Adrenal gland (tissue), 19 donors: ENCODE data around the gene WASHC2C. TPM values are rescaled to one million over a fixed set of nuclear protein-coding genes. Genes with fewer than 3 reads are reported as not detected.
A peak's percentile ranks its signal among the peaks of the same experiment; 100 is the strongest.
"Not testable (repeated sequence)": the region's sequence is repeated elsewhere in the genome, so short reads cannot be mapped to it uniquely, and the experiment has no call there.

Experiments
- DNase-seq, 7 donors: peaks; one replicate each; pipeline ENCODE4 v3.0.0-alpha.2; 2019 to 2020
- H3K27ac ChIP-seq, 5 donors: fragments of 200-600 bp; sonication (generic) in 4 of 5; 1 replicate in 3 of 5; 2 replicates in 2 of 5; pipeline versions ENCODE4 v1.5.1 to v1.8.0; 2016 to 2020; ENCODE audit warnings: mild to moderate bottlenecking in 1 of 5
- H3K27me3 ChIP-seq: fragments of 200-600 bp; 2 replicates; pipeline ENCODE4 v1.8.0; 2021
- H3K36me3 ChIP-seq, 2 donors: fragments of 200-600 bp; replicated peaks in 1 of 2; 1 replicate in 1 of 2; 2 replicates in 1 of 2; pipeline versions ENCODE4 v1.5.1 to v1.8.0; 2018 to 2022
- H3K4me1 ChIP-seq, 2 donors: fragments of 200-600 bp; replicated peaks in 1 of 2; 1 replicate in 1 of 2; 2 replicates in 1 of 2; pipeline versions ENCODE4 v1.5.1 to v1.8.0; 2018 to 2021
- H3K4me3 ChIP-seq, 4 donors: fragments of 200-600 bp; sonication (generic) in 3 of 4; one replicate each; pipeline ENCODE4 v1.5.1; 2016 to 2018
- H3K9me3 ChIP-seq, 3 donors: fragments of 200-600 bp; sonication (generic) in 1 of 3; replicated peaks in 1 of 3; 1 replicate in 2 of 3; 2 replicates in 1 of 3; pipeline versions ENCODE4 v1.5.1 to v1.8.0; 2016 to 2021
- POLR2A ChIP-seq, 2 donors: fragments of 450-650 bp; IDR thresholded peaks; one replicate each; pipeline ENCODE4 v1.6.1; 2017; ENCODE audit warnings: antibody characterized with exemption in 2 of 2, mild to moderate bottlenecking in 2 of 2, moderate library complexity in 1 of 2
- whole genome bisulfite sequencing, 4 donors: extraction: QIAGEN DNeasy Blood & Tissue Kit in 2 of 4; methylation state at CpG; one replicate each; pipeline versions ENCODE4 v1.1.5 to v1.1.7; 2013 to 2017; 5-methylcytosine and 5-hydroxymethylcytosine counted together
- intact Hi-C, 2 donors: fragments of 100-400 bp; cut with DNase I; formaldehyde crosslinking; loops; one replicate each; pipeline versions ENCODE4 v1.14.1 to v1.15.0; 2022 to 2023
- long read RNA-seq, 10 donors: library from polyadenylated mRNA in 3 of 10; unstranded in 2 of 10; stranded (forward) in 1 of 10; transcript quantifications; one replicate each; pipeline ENCODE4 v2.0.0 and lab custom pipeline, GENCODE V29; 2021 to 2026
- polyA plus RNA-seq, 3 donors: library from polyadenylated mRNA; stranded (reverse); fragments of 200-250 nt in 2 of 3; fragments of 350-450 nt in 1 of 3; fragmentation: Illumina TruSeq in 1 of 3; extraction: RNeasy Lipid Tissue Mini Kit (QIAGEN cat#74804) in 1 of 3; gene quantifications; one replicate each; pipeline ENCODE4 v1.2.3, GENCODE V29; 2013 to 2014
- total RNA-seq, 9 donors: library from RNA; depleted of rRNA in 4 of 9; stranded (reverse); fragments of >200 nt in 4 of 9; fragments of 120-200 nt in 1 of 9; fragmentation: NEBNext Ultra II Directional in 1 of 9; extraction: Animal tissue kit (Norgen Biotek cat#: 25700) in 1 of 9; gene quantifications; one replicate each; pipeline versions ENCODE4 v1.1.0 to v1.2.4, GENCODE V29; 2013 to 2023
- donor health status: healthy with polysubstance abuse.
- donor health status: Bipolar disorder and iron deficiency.
- donor health status: DM: yes; HTN: yes; CAD: no.
- donor health status: DM: no; HTN: no; CAD: no.
- donor health status: DM: no; HTN: no; CAD: no.
- donor health status: DM: yes; HTN: yes; CAD: no.

The WASHC2C gene, protein sequence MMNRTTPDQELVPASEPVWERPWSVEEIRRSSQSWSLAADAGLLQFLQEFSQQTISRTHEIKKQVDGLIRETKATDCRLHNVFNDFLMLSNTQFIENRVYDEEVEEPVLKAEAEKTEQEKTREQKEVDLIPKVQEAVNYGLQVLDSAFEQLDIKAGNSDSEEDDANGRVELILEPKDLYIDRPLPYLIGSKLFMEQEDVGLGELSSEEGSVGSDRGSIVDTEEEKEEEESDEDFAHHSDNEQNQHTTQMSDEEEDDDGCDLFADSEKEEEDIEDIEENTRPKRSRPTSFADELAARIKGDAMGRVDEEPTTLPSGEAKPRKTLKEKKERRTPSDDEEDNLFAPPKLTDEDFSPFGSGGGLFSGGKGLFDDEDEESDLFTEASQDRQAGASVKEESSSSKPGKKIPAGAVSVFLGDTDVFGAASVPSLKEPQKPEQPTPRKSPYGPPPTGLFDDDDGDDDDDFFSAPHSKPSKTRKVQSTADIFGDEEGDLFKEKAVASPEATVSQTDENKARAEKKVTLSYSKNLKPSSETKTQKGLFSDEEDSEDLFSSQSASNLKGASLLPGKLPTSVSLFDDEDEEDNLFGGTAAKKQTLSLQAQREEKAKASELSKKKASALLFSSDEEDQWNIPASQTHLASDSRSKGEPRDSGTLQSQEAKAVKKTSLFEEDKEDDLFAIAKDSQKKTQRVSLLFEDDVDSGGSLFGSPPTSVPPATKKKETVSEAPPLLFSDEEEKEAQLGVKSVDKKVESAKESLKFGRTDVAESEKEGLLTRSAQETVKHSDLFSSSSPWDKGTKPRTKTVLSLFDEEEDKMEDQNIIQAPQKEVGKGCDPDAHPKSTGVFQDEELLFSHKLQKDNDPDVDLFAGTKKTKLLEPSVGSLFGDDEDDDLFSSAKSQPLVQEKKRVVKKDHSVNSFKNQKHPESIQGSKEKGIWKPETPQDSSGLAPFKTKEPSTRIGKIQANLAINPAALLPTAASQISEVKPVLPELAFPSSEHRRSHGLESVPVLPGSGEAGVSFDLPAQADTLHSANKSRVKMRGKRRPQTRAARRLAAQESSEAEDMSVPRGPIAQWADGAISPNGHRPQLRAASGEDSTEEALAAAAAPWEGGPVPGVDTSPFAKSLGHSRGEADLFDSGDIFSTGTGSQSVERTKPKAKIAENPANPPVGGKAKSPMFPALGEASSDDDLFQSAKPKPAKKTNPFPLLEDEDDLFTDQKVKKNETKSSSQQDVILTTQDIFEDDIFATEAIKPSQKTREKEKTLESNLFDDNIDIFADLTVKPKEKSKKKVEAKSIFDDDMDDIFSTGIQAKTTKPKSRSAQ (N-terminal part only)
- total RNA-seq (10 to 100 TPM; 24.5 to 60.6 (median 36.2) TPM), polyA plus RNA-seq (10 to 100 TPM; 35.4 to 41.0 (median 37.3) TPM)
- long read RNA-seq, donor 1, partial matches to known transcripts: 0 of 2 reads
- long read RNA-seq, donor 1, other reads (novel, unspliced or antisense): 0 of 2 reads
- long read RNA-seq, donor 2, partial matches to known transcripts: 6 of 8 reads
- long read RNA-seq, donor 2, other reads (novel, unspliced or antisense): 0 of 8 reads
- long read RNA-seq, donor 3: 0 reads
- long read RNA-seq, donor 4, partial matches to known transcripts: 13 of 20 reads
- long read RNA-seq, donor 4, other reads (novel, unspliced or antisense): 7 of 20 reads
- long read RNA-seq, donor 5, full-length matches to known transcripts: 31 of 85 reads
- long read RNA-seq, donor 5, partial matches to known transcripts: 17 of 85 reads
- long read RNA-seq, donor 5, other reads (novel, unspliced or antisense): 37 of 85 reads
- long read RNA-seq, donor 6, partial matches to known transcripts: 8 of 16 reads
- long read RNA-seq, donor 6, other reads (novel, unspliced or antisense): 8 of 16 reads
- long read RNA-seq, donor 7: 0 reads
- long read RNA-seq, donor 8: 0 reads
- long read RNA-seq, donor 9, partial matches to known transcripts: 5 of 13 reads
- long read RNA-seq, donor 9, other reads (novel, unspliced or antisense): 8 of 13 reads
- long read RNA-seq, donor 10, partial matches to known transcripts: 6 of 6 reads
- long read RNA-seq, donor 10, other reads (novel, unspliced or antisense): 0 of 6 reads

DNA sequence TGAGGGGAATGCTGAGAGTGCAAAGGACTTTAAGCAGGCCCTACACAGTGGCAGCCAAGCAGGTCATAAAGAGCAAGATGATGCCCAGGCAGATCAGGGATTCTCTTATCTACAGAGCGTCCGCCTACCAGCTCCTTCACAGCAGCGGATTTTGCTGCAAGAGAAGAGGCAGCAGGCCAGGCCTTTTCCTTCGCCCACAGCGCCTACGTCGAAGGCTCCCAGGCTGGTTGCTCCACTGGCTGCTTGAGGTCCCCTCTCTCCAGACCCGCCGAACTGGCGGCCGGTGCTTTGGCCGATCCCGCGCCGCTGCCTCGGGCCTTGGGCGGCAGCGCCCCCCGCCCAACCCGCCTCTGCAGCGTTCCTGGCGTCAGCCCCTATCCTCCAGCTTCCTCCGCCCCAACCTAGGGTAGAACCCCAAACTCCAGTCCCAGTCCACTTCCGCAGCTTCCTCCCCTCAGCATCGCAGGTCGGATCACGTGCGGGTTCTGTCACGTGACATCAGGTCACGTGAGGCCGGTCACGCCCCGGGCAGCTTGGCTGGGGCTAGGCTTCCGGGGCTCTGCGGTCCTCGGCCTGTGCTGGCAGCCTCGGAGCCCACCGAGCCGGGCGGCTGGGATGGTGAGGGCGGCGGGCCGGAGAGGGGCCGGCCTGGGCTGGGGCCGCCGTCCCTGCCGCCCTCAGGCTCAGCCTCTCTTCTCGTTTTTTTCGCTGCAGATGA, at the start of gene WASHC2C:
WASHC2C (plus strand) TSS at position 564 of the 718 bp plus-strand sequence; CDS start at position 616, 52 bp downstream.
- peak within 1 kb of the TSS; percentile 63 to 92 (median 90) for H3K4me3 ChIP-seq
- H3K9me3 ChIP-seq, intact Hi-C loops, H3K36me3 ChIP-seq, H3K4me1 ChIP-seq, H3K27me3 ChIP-seq: not testable (repeated sequence)
- 0 to 1% (median 0%) methylated on average over 14 to 49 of the region's 49 CpGs for WGBS, 4 donors
- TF ChIP-seq POLR2A (IDR thresholded peaks at IDR 0.05): peak; percentile 38 to 58
- DNase-seq: peak; percentile 87 to 98 (median 92)
- H3K27ac ChIP-seq: peak within 1 kb of the TSS; percentile 48 to 97 (median 90)

DNA sequence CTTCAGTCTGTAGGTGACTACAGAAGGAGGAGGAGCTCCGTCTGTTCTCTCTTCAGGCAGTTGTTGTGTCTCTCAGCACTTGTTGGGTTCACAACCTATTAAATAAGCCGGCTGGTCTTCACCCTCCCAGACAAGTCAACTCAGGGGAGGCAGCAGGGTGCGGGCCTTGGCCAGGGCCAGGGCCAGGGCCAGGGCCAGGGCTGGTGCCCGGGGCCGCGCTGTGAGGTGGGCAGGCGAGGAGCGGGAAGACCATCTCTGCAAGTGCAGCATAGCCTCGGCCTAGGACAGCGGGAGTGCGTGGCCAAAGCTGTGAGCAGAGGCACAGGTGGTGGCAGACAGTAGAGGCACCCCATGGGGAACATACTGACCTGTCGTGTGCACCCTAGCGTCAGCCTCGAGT, 48.6 kb upstream of the WASHC2C start:
- 86 to 93% methylated on average over 9 to 12 of the region's 14 CpGs; no CpG with 5 or more reads in 2 of the 4 donors for WGBS, 4 donors
- H3K36me3 ChIP-seq, H3K27me3 ChIP-seq, H3K4me3 ChIP-seq, intact Hi-C loops, H3K4me1 ChIP-seq, H3K9me3 ChIP-seq, H3K27ac ChIP-seq, DNase-seq: not testable (repeated sequence)

DNA sequence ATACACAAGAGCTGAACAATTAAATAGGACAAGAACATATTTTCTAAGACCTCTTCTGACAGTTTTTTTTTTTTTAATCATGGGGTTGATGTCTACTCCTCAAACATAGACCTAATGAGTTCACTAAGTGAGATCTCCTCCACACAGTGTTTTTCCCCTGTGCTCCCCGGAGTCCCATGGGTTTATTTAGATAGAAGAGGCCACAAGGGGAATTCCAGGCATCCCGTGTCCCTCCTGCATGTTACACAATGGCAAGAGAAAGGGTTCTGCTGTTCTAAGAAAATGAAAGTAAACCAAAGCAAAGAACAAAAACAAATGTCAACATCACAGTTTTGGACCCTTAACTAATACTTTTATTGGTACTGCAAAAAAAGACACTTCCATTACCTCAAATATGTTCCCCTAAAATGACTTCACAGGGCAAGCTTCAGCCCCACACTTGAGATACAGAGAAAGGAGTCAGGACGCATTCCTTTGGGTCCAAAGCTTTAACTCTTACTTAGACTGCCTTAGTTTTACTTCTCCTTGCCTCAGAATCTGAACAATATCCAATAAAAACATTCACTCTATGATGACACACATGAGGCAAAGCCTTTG, 16.8 kb upstream of the WASHC2C start:
- H3K4me3 ChIP-seq, H3K27me3 ChIP-seq, H3K9me3 ChIP-seq, intact Hi-C loops, H3K4me1 ChIP-seq, H3K36me3 ChIP-seq, H3K27ac ChIP-seq, DNase-seq: not testable (repeated sequence)
- 35 to 68% (median 55%) methylated on average over 2 to 3 of the region's 3 CpGs for WGBS, 4 donors

DNA sequence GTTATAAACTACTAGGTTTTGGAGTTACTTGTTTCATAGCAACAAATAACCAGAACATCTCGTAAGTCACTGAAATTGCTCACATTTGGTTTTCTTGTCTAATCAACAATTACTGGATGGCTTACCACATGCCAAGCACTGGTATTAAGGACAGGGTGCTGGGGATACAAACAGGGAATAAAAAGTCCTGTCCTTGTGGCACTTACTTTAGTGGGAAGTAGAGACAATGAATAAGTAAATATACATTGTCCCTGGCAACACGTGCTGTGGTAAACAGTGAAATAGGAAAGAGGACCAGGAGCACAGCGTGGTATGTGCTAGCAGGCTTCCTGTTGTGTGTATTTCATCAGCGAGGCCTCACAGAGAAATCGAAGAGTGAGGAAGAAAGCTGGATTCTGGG, 15.8 kb upstream of the WASHC2C start:
- H3K27ac ChIP-seq, H3K27me3 ChIP-seq, H3K4me1 ChIP-seq, H3K9me3 ChIP-seq, DNase-seq, H3K36me3 ChIP-seq, H3K4me3 ChIP-seq, intact Hi-C loops: not testable (repeated sequence)
- 76 to 96% (median 87%) methylated on average over 2 to 3 of the region's 5 CpGs for WGBS, 4 donors

DNA sequence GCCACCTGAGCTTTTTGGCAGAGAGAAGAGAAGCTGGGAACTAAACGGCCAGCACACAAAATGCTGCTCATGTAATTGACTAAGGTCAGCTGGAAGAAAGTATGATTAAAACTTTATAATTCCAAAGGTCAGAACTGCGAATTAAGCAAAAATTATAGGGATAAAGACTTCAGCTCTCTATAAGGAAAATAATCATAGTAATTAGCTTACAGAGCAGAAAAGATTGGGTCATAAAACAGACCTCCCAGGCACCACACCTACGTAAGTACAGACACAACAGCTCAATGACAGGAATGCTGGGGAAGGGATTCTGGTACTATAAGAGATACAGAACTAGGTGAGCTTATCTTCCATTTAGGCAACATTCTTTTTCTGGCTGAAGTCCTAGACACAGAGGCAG, 10.0 kb upstream of the WASHC2C start:
- H3K4me3 ChIP-seq, H3K27me3 ChIP-seq, H3K27ac ChIP-seq, H3K36me3 ChIP-seq, DNase-seq, intact Hi-C loops, H3K4me1 ChIP-seq, H3K9me3 ChIP-seq: not testable (repeated sequence)
- WGBS, 4 donors: 61 to 69% (median 68%) methylated on average over 3 of the region's 3 CpGs

DNA sequence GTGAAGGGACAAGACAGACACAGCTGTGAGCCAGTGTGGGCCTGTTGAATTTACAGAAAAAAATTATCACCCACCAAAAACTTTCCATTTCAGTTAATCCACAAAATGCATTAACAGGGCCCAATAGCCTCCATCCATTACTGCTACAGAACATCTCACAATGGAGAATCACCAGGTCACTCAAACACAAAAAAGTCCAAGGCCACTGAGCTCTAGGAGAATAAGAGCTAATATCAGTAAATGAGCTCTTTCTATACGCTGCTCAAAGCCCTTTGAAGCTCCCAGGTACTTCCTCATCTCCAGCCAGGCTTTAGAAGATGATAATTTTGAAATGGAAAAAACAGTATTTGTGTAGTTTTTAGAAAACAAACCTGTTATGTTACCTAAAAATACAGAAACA, 9.4 kb upstream of the WASHC2C start:
- H3K4me3 ChIP-seq, H3K9me3 ChIP-seq, H3K36me3 ChIP-seq, H3K27me3 ChIP-seq, H3K27ac ChIP-seq, H3K4me1 ChIP-seq, DNase-seq, intact Hi-C loops: not testable (repeated sequence)
- 72 to 91% (median 79%) methylated on average over 1 of the region's 1 CpG for WGBS, 4 donors

DNA sequence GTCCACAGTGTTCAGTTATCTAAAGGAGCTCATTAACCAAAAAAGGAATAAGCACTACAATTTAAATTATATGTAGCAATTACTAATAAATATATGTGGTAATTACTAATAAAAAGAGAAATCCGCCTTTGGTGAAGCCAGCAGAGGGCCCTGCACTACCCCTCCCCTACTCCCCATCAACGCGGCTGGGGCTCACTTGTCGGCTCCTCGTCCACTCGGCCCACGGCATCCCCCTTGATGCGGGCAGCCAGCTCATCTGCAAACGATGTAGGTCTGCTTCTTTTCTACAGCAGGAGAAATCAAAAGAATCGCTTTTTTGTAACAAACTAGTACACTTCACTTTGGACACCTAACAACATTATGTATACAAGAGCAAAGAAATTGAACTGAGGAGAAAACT, 5.6 kb upstream of the WASHC2C start:
- H3K9me3 ChIP-seq, H3K27ac ChIP-seq, H3K27me3 ChIP-seq, DNase-seq, intact Hi-C loops, H3K36me3 ChIP-seq, H3K4me3 ChIP-seq, H3K4me1 ChIP-seq: not testable (repeated sequence)
- 56 to 72% (median 65%) methylated on average over 8 to 10 of the region's 10 CpGs for WGBS, 4 donors

DNA sequence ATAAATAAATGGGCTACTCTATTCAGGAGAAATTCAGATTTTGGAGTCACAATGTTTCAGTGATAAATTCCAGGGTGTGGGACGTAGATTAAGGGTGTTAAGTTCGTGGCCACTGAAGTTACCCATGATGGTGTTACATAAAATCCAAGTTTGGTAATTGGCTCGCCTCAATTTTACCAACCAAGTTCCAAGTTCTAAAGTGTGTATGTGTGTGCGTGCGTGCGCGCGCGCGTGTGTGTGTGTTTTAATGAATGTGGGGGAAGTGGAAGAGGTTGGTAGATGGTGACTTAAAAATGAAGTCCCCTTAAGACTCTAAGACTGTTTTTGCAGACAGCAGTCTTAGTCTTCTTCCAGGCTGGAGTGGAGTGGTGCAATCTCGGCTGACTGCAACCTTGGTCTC, 3.2 kb upstream of the WASHC2C start:
- 85 to 92% (median 89%) methylated on average over 10 to 11 of the region's 11 CpGs for WGBS, 4 donors

More for the DNA sequence above, 3.2 kb upstream of the WASHC2C start:
- intact Hi-C loops, H3K4me1 ChIP-seq, H3K36me3 ChIP-seq, H3K9me3 ChIP-seq, DNase-seq, H3K27ac ChIP-seq, H3K4me3 ChIP-seq, H3K27me3 ChIP-seq: not testable (repeated sequence)
